ENCODE results near the gene TECTA.

The TECTA gene

GRCh38 chr11:121240650-121241303 lies 139.7 kb downstream of the TECTA start:
- no peak for TF ChIP-seq CTCF (IDR thresholded peaks at IDR 0.05; ENCODE audit: extremely low read depth, missing control alignments)
- no peak for DNase-seq (ENCODE audit: low spot score)

All from GM20000 (cell line).